KMS-11 (cell line): ENCODE data around the gene GPR65.
"Not testable (repeated sequence)": the region's sequence is repeated elsewhere in the genome, so short reads cannot be mapped to it uniquely, and the experiment has no call there.

Experiments
- H2AFZ ChIP-seq: fragments of 200-600 bp; sonication (generic); 2 replicates; pipeline ENCODE4 v1.6.1; 2016; ENCODE audit warnings: antibody characterized with exemption, mixed run types, low read depth
- H3K27ac ChIP-seq: fragments of 200-600 bp; sonication (generic); 2 replicates; pipeline ENCODE4 v1.6.1; 2016; ENCODE audit warnings: mild to moderate bottlenecking, mixed run types
- H3K27me3 ChIP-seq: fragments of 200-600 bp; sonication (generic); 2 replicates; pipeline ENCODE4 v1.6.1; 2017; ENCODE audit warnings: mild to moderate bottlenecking, low read depth, mixed run types, moderate library complexity; ENCODE audit not compliant: insufficient read depth
- H3K36me3 ChIP-seq: fragments of 200-600 bp; sonication (generic); 2 replicates; pipeline ENCODE4 v1.6.1; 2017; ENCODE audit warnings: mild to moderate bottlenecking, mixed run types; ENCODE audit not compliant: insufficient read depth
- H3K4me1 ChIP-seq: fragments of 200-600 bp; sonication (generic); 2 replicates; pipeline ENCODE4 v1.6.1; 2016; ENCODE audit warnings: mild to moderate bottlenecking, low read depth, mixed run types; ENCODE audit not compliant: poor library complexity, severe bottlenecking
- H3K4me2 ChIP-seq: fragments of 200-600 bp; sonication (generic); 2 replicates; pipeline ENCODE4 v1.7.0; 2016; ENCODE audit warnings: mild to moderate bottlenecking, mixed run types
- H3K4me3 ChIP-seq: fragments of 200-600 bp; sonication (generic); IDR thresholded peaks from 2 replicates; pipeline ENCODE4 v1.6.1; 2017; ENCODE audit warnings: low read depth, low read length, mixed read lengths; ENCODE audit not compliant: insufficient read depth
- H3K79me2 ChIP-seq: fragments of 200-600 bp; sonication (generic); 2 replicates; pipeline ENCODE4 v1.6.1; 2016; ENCODE audit warnings: low read depth, mixed run types; ENCODE audit not compliant: insufficient read depth
- H3K9ac ChIP-seq: fragments of 200-600 bp; sonication (generic); 2 replicates; pipeline ENCODE4 v1.6.1; 2016; ENCODE audit warnings: mild to moderate bottlenecking, mixed run types
- H4K20me1 ChIP-seq: fragments of 200-600 bp; sonication (generic); 2 replicates; pipeline ENCODE4 v1.6.1; 2016; ENCODE audit warnings: mild to moderate bottlenecking, mixed run types; ENCODE audit not compliant: insufficient read depth
- TF ChIP-seq, protein P1 (sequence below): fragments of 200-600 bp; sonication (generic); conservative IDR thresholded peaks from 2 replicates; pipeline ENCODE4 v1.6.1; 2017; ENCODE audit warnings: low read depth, mild to moderate bottlenecking, antibody characterized with exemption, low read length, moderate library complexity, mixed read lengths

GPR65 gene

DNA sequence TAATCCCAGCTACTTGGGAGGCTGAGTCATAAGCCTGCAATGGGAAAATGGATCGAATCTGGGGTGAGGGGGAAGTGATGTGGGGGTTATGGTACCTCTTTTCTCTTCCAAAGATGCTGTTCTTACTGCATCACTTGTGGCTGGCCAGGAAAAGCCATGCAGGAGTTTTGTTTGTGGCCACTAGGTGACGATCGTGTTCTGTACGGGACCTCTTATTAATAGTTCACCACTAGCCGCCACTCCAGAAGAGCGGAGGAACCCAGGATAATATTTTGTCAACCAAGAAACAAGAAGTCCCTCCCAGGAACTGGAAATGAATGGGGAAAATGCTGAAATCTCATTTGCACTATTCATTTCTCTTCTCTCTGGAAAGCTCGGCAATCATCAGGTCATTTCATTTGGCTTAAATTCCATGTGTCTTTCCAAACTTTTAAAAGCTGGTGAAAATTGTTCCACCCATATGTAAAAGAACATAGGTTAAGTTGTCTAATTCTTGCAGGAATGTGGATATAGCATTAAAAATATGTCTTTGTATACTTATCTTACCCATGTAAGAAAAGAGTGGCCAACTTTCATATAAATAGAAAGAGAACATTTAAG lies 8.9 kb downstream of the GPR65 start:
- no peaks in the 10 kb centered on the region for H3K27me3 ChIP-seq
- no peaks in the 10 kb centered on the region for H3K4me1 ChIP-seq
- H3K9ac ChIP-seq: no peak overlapping the region
- no peaks in the 10 kb centered on the region for H3K79me2 ChIP-seq
- no peak overlapping the region for H3K4me2 ChIP-seq
- H3K36me3 ChIP-seq: no peaks in the 10 kb centered on the region
- TF ChIP-seq, protein P1, sequence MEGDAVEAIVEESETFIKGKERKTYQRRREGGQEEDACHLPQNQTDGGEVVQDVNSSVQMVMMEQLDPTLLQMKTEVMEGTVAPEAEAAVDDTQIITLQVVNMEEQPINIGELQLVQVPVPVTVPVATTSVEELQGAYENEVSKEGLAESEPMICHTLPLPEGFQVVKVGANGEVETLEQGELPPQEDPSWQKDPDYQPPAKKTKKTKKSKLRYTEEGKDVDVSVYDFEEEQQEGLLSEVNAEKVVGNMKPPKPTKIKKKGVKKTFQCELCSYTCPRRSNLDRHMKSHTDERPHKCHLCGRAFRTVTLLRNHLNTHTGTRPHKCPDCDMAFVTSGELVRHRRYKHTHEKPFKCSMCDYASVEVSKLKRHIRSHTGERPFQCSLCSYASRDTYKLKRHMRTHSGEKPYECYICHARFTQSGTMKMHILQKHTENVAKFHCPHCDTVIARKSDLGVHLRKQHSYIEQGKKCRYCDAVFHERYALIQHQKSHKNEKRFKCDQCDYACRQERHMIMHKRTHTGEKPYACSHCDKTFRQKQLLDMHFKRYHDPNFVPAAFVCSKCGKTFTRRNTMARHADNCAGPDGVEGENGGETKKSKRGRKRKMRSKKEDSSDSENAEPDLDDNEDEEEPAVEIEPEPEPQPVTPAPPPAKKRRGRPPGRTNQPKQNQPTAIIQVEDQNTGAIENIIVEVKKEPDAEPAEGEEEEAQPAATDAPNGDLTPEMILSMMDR: no peak
- no peak overlapping the region for H3K27ac ChIP-seq
- H4K20me1 ChIP-seq: no peaks in the 10 kb centered on the region
- H2AFZ ChIP-seq: no peak overlapping the region
- H3K4me3 ChIP-seq: no peak overlapping the region

DNA sequence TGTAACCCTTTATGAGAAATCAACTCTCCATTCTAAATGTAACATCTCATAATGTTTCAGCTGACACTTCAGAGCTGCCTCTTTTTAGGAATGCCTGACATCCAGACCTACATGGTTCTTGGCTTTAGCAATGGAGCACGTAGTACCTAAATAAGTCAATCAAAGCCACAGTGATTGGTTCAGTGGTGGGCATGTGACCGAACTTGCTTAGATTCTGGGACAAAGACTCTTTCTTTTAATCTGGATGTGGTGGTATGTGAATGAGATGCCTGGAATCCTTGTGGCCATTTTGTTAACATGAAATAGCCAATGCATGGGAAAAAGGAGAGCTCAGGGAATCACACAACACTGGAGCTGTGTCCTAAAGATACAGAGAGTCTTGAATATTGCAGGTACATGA lies 11.8 kb downstream of the GPR65 start:
- H3K27me3 ChIP-seq: no peaks in the 10 kb centered on the region
- H3K4me2 ChIP-seq: no peak overlapping the region
- no peak overlapping the region for H3K27ac ChIP-seq
- H3K4me1 ChIP-seq: no peaks in the 10 kb centered on the region
- no peak overlapping the region for H3K9ac ChIP-seq
- H3K4me3 ChIP-seq: no peak overlapping the region
- H4K20me1 ChIP-seq: no peaks in the 10 kb centered on the region
- no peaks in the 10 kb centered on the region for H3K79me2 ChIP-seq
- H2AFZ ChIP-seq: no peak overlapping the region
- TF ChIP-seq, protein P1: no peak
- no peaks in the 10 kb centered on the region for H3K36me3 ChIP-seq

DNA sequence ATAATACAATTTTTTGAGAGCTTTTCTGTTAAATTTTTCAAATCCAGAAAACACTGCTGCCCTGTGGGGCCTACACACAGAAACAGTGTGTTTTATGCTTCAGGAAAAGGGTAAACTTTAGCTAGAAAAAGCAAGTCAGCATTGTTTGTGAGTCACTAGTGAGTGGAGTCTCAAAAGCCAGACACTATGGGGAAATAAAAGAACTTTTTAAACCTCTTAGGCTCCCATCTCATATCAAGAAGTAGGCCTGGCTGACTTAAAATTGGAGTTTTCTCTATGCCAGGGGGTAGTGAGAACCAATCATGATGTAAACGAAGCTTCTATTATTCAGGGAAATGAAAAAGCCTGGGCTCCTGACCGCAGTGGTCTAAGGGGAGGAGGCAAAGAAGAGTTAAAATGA lies 12.6 kb downstream of the GPR65 start:
- H2AFZ ChIP-seq: no peak overlapping the region
- no peaks in the 10 kb centered on the region for H4K20me1 ChIP-seq
- TF ChIP-seq, protein P1: no peak
- H3K27ac ChIP-seq: no peak overlapping the region
- H3K4me2 ChIP-seq: no peak overlapping the region
- H3K79me2 ChIP-seq: no peaks in the 10 kb centered on the region
- no peak overlapping the region for H3K9ac ChIP-seq
- H3K27me3 ChIP-seq: no peaks in the 10 kb centered on the region
- H3K4me3 ChIP-seq: no peak overlapping the region
- H3K4me1 ChIP-seq: no peaks in the 10 kb centered on the region
- H3K36me3 ChIP-seq: no peaks in the 10 kb centered on the region

DNA sequence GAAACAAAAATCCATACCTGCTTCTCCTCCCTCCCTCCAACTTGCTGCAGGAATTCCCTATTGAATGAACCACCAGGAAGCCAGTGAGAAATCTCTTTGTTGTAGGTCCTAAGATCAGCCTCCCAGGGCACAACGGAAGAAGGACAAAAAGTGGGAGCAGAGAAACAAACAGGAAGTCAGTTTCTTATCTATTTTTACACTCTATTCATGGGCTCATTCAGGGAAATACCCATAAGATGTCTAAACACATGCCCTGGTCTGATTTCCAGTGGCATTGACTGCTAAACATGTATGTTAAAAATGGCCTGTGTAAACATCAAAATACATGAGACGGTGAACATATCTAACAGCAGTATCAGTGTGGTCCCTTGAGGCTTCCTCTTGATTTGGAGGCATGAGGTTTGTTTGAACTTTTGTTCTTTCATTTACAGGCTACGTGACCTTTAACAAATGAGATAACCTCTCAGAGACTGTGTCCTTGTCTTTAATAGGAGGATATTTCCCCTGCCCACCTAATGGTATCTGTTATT lies 18.8 kb downstream of the GPR65 start:
- H3K9ac ChIP-seq: no peak overlapping the region
- no peak overlapping the region for H3K27ac ChIP-seq
- no peaks in the 10 kb centered on the region for H4K20me1 ChIP-seq
- H3K79me2 ChIP-seq: no peaks in the 10 kb centered on the region
- no peaks in the 10 kb centered on the region for H3K27me3 ChIP-seq
- no peak overlapping the region for H3K4me2 ChIP-seq
- H3K4me1 ChIP-seq: no peaks in the 10 kb centered on the region
- no peaks in the 10 kb centered on the region for H3K36me3 ChIP-seq
- H2AFZ ChIP-seq: no peak overlapping the region
- H3K4me3 ChIP-seq: no peak overlapping the region
- TF ChIP-seq, protein P1: no peak

DNA sequence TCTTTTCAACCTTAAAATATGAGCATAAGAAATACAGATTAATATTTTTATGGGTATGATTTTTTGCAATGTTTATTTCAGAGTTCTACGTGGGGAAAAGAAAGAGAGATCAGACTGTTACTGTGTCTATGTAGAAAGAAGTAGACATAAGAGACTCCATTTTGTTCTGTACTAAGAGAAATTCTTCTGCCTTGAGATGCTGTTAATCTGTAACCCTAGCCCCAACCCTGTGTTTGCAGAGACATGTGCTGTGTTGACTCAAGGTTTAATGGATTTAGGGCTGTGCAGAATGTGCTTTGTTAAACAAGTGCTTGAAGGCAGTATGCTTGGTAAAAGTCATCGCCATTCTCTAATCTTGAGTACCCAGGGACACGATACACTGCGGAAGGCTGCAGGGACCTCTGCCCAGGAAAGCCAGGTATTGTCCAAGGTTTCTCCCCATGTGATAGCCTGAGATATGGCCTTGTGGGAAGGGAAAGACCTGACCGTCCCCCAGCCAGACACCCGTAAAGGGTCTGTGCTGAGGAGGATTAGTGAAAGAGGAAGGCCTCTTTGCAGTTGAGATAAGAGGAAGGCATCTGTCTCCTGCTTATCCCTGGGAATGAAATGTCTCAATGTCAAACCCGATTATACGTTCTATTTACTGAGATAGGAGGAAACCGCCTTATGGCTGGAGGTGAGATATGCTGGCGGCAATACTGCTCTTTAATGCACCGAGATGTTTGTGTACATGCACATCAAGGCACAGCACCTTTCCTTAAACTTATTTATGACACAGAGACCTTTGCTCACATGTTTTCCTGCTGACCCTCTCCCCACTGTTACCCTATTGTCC lies 19.5 kb downstream of the GPR65 start:
- not testable (repeated sequence) for H3K4me3 ChIP-seq, H3K27ac ChIP-seq, H3K79me2 ChIP-seq, H3K4me2 ChIP-seq, H3K9ac ChIP-seq, H4K20me1 ChIP-seq, H3K36me3 ChIP-seq, H3K4me1 ChIP-seq, H2AFZ ChIP-seq, H3K27me3 ChIP-seq
